ENCODE results near the gene PGAM5.

GRCh38 chr12:132771126-132771838 is 60.6 kb downstream of the PGAM5 start:
- TF ChIP-seq CTCF (IDR thresholded peaks at IDR 0.05; ENCODE audit: low read length) (no peak), EZH2 (optimal IDR thresholded peaks at IDR 0.05; ENCODE audit: low read depth, low read length) (no peak), EZH2phosphoT487 (IDR thresholded peaks at IDR 0.05; ENCODE audit: low read length) (no peak)

Measured in MM.1S (cell line).